HG02623 (cell line): ENCODE data around the gene OTUD3.
"Not testable (repeated sequence)": the region's sequence is repeated elsewhere in the genome, so short reads cannot be mapped to it uniquely, and the experiment has no call there.

Experiments used
- ATAC-seq: cut with Tn5 transposase; IDR thresholded peaks from one replicate; pipeline ENCODE4 v1.9.1; 2021; ENCODE audit warnings: moderate library complexity; ENCODE audit not compliant: unreplicated experiment

The OTUD3 gene

GRCh38 chr1:19909971-19910370 lies 27.8 kb downstream of the OTUD3 start:
- no peak for ATAC-seq

- no peak for ATAC-seq
Measured at GRCh38 chr1:19910650-19911049, 28.5 kb downstream of the OTUD3 start.

GRCh38 chr1:19918057-19918456 lies 35.9 kb downstream of the OTUD3 start:
- ATAC-seq = no peak

- ATAC-seq = no peak
Measured at GRCh38 chr1:19920132-19920710, 38.0 kb downstream of the OTUD3 start.

- no peak for ATAC-seq
Measured at GRCh38 chr1:19921310-19921709, 39.1 kb downstream of the OTUD3 start.

GRCh38 chr1:19922015-19922688 lies 40.0 kb downstream of the OTUD3 start:
- no peak for ATAC-seq

- ATAC-seq = no peak
Measured at GRCh38 chr1:19923137-19923952, 41.1 kb downstream of the OTUD3 start, which contains the start of gene PLA2G2E. PLA2G2E (minus strand) TSS chr1:19923617; CDS start chr1:19923559, 58 bp downstream.

GRCh38 chr1:19923953-19924346 lies 41.8 kb downstream of the OTUD3 start:
- ATAC-seq = no peak

DNA sequence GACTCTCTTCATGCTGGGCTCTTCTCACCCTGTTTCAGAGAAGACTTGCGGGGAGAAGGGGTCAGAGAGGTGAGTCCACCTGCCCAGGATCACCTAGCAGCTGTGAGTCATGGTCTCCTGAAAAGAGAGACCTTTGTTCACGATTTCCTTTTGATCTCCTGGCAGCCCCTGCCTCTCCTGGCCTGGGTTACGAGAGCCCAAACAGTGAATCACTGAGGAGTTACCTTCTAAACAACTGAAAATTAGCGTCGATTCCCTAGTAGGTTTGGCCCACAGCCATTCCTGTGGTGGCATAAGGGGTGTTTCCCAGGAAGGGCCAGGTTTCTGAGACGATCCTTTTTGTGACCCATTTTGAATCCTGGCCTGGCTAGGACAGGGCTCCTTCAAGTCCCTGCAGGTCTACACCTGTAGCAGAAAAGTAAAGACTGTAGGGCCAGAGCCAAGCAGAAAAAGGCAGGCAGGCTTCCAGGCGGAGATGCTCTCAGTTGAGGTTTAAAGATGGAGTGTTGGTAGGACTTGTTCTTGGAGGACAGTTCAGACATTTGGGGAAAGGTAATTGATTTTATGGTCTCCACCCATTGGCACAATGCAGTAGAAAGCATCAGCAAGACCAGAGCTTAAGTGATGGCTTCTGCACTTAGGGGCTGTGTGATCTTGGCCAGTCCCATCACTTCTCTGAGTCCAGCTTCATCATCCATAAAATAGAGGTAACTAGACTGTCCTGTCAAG lies 43.3 kb downstream of the OTUD3 start:
- no peak for ATAC-seq

DNA sequence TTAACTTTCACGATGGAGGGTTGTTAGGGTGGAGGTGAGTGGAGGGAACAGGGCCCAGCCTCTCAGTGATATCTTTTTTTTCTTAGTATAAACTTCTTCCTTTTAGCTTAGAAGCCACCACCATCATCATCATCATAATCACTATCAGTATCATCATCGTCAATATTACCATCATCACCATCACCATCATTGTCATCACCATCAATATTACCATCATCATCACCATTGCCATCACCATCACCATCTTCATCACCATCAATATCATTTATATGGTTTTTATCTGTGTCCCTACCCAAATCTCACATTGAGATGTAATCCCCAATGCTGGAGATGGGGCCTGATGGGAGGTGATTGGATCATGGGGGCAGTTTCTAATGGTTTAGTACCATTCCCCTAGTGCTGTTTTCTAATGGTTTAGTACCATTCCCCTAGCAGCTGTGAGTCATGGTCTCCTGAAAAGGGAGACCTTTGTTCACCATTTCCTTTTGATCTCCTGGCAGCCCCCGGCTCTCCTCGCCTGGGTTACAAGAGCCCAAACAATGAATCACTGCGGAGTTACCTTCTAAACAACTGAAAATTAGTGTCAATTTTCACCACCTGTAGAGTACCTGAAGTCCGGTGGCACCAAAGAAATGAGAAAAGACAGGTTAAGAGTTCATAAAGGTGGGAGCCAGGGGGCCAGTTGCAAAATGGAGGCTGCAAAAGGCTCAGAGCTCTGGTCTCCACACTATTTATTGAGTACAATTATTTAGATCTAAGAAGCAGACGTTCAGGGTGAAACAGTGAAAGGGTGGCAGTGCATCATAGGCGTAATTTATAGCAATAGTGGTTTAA lies 44.3 kb downstream of the OTUD3 start:
- no peak for ATAC-seq

DNA sequence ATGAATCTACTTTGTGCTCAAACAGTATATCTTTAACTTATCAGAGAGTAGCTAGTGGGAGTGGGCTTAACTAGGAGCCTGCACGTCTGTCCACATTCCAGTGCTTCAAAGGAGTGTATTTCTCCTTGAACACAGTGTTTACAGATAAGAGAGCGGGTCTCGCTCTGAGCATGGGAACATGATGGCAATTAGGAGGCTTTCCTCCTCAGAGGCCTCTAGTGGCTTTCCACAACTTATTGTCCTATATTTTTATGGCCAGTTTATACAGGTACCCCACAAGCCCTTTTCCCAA lies 44.9 kb downstream of the OTUD3 start:
- not testable (repeated sequence) for ATAC-seq

DNA sequence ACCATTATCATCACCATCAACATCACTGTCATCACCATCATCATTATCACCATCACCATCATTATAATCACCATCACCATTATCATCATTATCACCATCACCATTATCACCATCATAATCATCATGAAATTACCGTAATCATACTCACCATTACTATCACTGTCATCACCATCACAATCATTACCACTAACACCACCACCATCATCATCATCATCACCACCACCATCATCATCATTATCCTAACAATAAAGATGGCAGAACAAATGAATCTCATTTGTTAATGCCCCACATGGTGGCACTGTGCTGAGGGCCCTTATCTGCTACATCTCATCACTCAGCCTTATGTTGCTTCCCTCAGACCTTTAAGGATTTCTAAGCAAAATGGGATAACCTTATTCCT lies 50.7 kb downstream of the OTUD3 start:
- ATAC-seq = no peak

DNA sequence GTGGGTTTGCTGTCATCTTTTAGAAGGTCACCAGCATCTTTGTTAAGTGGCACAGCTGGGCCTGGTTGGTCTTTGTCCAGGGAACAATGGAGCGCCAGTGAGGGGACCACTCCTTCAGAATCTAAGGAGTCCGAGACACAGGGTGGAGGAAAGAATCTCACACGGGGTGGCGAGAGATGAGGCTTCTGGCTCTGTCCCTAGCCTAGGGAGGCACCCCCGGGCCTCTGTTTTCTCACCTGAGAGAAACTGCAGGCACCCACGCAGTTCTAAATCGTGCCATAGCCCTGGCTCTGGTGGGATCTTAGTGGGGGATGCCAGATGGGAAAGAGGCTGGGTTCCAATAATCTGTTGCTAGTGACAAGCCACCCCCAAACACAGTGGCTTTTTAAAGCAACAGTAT lies 52.1 kb downstream of the OTUD3 start:
- ATAC-seq = no peak

DNA sequence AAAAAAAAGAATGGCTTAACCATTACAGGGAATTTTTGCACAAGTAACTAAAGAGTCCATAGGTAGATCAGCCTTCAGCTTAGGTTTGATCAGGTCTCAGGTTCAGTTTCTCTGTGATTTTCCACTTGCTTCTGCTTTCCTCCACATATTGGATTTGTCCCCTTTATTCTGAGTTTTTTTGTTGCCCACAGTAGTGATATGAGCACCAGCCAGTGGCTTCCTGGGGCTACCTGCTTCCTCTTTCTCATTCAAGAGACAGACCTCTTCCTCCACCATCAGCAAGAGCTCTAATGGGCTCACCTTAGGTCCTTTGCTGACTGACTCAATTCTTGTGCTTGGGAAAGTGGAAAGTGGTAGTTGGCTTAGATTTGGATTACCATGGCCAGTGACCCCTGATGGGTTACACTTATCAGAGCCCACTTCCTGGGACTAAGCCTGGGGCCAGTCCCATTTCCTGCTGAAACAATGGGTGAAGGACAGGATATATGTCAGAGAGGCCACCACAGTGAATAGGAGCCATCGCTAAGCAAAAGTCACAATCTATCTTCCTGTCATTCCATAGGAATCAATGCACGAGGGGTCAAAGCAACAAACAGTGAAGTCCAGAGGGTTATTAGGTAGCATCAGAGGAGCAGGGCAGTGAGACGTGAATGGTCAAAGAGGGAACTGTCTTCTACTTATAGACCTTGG lies 54.0 kb downstream of the OTUD3 start:
- ATAC-seq = no peak

GRCh38 chr1:19938472-19938871 lies 56.3 kb downstream of the OTUD3 start:
- ATAC-seq = no peak

DNA sequence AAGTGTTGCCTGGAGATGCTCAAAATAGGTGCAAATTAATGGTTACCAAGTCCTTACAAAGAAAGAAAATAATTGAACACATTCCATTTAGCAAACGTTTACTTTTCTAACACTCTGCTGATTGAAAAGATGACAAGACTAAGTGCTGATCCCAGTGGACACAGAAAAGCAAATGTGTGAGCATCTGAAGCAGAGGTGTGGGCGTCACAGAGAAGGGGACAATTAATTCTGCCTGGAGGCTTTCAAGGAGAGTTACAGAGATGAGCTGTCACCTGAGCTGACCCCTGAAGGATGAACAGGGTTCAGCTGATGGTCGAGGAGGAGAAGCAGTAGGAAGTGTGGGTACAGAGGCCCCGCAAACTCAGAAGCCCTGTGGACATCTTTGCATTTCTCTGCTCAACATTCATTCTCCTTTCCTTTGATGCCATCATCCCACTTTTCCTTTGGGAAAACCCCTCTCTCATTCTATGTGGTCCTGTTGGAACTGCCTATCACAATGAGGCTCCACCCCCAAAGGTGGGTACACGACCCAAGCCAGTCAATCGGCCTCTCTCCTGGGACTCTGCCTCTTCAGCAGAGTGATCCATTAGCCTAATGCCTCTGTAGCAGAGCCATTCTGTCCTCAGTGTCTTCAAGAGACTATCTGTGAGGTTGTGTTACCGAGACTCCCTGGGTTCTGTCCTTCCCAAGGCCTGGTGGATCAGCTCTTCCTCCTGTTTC lies 58.5 kb downstream of the OTUD3 start:
- ATAC-seq = no peak

- no peak for ATAC-seq
Measured at GRCh38 chr1:19941206-19941568, 59.0 kb downstream of the OTUD3 start.

DNA sequence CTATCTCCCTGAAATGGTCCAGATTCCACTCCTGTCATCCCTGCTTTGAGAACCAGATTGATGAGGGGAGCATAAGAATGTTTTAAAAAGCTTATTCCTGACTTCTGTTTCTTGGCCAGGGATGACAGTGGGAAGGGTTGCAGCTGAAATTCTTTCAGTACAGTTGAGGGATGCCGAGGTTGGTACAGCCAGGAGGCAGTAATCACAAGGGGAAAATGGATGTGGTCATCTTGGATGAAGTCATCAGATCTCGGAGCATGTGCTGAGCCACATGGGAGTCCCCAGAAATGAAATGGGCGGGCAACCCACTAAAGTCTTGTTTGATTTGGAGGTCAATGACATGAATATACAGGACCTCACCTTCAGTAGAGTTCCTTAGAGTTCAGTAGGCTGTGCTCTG lies 59.9 kb downstream of the OTUD3 start:
- ATAC-seq = no peak

GRCh38 chr1:19942657-19943056 lies 60.5 kb downstream of the OTUD3 start:
- no peak for ATAC-seq

- ATAC-seq = no peak
Measured at GRCh38 chr1:19945914-19946313, 63.7 kb downstream of the OTUD3 start.
